HG03457 (cell line): Measurements from ENCODE around the gene SPIRE1.

Source experiments
- ATAC-seq: cut with Tn5 transposase; IDR thresholded peaks from one replicate; pipeline ENCODE4 v1.9.1; 2021; ENCODE audit warnings: moderate number of reproducible peaks; ENCODE audit not compliant: unreplicated experiment

Gene SPIRE1

DNA sequence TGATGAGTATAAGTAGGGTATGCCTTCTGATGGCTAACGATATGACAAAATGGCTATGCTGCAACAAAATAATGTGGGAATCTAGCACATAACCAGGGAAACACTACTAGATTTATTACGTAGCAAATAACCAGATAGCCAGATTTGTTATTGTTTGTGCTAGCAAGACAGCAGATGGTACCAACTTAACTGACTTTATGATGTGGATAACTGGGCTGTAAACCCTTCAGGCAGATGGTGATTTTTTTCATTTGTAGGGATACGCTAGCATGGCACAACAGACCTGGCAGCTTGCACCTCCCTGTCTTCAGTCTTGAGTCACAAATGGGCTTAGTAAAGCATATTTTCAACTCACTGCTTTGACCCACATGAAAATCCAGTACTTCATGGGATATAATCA, 201.5 kb downstream of the SPIRE1 start:
- no peak for ATAC-seq

DNA sequence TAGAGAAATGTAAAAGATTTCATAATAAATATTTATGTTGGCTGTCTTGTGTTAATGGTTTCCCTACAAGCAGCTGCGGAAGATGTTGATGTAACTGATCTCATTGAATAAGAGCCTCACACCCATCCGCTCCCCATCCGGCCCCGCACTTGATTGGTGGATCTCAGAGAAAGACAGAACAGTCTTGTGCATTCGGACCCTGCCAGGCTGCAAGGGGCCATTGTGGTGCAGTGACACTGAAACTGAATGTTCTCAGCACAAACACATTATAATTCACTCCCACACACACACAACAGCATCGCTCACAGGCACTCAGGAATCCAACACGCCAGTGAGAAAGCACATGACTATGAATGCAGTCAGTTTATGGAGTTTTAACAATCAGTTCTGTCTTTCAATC, 202.4 kb downstream of the SPIRE1 start:
- no peak for ATAC-seq

DNA sequence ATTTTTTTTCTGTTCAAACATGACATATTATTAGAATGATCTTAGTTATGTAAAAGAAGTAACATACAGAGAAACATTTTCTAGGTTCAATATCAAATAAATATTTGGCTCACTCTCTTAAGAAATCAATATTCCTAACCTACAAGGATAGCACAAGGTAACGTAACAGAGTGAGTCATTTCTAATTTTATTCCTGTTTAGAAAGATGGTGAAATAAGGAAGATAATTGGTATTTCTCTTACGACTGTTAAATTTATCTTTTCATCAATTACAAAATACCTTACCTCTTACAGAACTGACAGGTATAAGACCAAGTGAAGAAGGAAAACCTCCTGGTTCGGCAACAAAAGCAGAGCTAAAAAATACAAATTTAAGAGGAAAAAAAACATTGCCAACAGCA, 205.1 kb downstream of the SPIRE1 start:
- no peak for ATAC-seq

DNA sequence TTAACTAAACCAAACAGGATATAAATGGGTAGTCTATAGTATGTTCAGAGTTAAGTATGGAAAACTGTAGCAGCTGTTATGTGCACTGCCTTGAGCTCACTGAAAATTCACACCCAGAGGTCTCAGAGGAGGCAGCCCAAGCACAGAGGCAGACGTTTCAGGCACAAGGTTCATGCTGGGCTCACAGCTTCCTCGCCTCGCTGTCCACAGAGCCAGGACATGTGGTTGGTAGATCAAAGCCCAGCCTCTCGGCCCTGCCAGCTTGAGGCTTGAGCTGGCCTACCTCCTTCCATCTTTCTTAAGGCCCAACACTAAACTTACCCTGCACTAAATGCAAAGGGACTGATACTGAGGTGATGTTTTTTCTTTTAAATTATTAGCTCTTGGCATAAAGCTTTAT, 206.5 kb downstream of the SPIRE1 start:
- no peak for ATAC-seq

DNA sequence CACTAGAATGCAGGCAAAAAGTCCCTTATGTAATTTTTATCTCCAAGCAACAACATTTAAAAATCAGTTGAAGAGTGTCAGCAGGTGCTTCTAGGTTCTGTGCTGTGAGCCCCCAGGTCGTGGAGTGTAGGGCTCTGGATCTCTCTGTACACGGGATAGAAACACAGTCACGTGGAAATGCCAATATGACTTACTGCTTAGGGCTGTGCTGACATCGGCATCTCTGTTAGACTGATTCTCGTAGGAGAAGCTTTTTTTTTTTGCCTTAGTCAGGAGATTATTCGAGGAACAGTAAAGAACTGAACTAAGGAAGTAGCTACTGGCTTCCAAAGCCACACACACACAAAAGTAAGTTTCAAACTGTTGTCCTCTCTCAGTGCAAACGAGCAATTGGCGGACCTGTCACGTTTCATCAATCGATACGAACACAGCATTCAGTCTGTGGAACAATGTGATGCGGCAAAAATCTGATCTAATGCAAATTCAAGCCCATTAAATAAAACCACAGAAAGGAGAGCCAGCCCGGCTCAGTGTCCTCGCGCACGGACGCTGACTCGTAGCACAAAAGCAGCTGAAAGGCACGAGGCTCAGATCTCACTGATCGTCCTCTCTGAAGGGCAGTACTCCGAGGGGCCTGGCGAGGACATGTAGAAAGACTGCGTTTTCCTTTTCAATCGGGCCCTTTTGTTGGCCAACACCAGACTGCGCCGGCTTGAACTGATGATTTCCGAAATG, 208.7 kb downstream of the SPIRE1 start:
- ATAC-seq, result no peak

DNA sequence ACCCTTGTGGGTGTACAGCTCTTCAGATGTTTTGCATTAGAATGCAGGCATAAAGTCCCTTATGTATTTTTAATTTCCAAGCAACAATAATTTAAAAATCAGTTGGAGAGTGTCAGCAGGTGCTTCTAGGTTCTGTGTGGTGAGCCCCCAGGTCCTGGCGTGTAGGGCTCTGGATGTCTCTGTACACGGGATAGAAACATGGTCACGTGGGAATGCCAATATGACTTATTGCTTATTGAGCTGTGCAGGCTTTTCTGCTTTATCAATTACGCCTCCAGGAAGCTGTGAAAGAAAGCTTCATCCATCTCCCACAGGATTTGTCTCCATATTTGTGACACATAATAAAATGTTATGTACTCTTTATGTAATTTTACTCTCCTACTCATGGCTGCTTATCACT, 212.4 kb downstream of the SPIRE1 start:
- ATAC-seq, result no peak

DNA sequence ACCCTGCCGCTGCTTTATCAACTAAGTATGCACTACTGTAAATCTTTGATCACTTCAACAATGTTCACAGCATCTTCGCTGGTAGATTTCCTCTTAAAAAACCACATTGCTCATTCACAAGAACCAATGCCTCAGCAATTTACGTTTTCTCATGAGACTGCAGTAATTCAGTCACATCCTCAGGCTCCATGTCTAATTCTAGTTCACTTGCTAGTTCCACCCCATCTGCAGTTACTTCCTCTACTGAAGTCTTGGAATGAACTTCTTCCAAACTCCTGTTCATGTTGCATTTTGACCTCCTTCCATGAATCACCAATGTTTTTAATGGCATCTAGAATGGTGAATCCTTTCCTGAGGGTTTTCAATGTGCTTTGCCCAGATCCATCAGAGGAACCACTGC, 214.4 kb downstream of the SPIRE1 start:
- no peak for ATAC-seq

DNA sequence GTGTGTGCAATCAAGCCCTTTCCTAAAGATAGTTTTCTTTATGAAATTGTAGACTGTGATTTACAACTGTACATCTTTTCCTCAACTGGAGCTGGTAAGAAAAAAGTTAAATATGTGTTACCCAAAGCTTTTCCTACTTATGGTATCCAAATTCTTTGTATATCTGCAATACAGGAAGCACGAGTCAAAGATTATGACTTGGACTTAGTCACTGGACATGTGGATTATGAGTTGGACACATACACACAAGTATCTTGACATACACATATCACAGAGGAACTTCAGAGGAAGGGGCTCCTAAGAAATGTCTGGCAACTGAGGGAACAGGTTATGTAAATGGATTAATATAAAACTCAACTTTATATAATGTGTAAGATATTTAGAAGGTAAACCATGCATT, 215.0 kb downstream of the SPIRE1 start:
- no peak for ATAC-seq

DNA sequence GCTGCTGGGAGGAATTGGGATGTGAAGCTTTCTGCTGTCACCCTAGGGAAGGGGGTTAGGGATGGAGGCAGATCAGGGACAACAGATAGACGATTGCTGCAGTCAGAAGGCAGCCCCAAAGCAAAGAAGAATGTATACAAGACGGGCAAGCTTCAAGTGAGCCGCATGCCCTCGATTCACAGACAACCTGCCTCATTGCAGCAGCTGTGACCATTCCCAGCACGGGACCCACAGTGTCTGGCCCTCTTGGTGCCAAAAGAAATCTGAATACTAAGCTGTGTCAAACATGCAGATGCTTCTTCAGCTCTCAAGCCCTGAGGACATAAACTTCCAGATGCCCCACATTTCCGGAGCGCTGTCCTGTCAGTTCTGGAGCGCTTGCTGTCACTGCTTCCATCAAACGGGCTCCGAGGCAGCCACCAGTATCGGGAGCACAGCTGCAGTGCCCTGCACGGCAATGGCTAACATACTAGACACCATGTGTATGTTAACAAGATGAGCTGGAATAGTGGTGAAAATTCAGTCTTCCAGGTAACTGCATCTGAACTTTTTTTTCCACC, 216.4 kb downstream of the SPIRE1 start:
- ATAC-seq, result no peak

DNA sequence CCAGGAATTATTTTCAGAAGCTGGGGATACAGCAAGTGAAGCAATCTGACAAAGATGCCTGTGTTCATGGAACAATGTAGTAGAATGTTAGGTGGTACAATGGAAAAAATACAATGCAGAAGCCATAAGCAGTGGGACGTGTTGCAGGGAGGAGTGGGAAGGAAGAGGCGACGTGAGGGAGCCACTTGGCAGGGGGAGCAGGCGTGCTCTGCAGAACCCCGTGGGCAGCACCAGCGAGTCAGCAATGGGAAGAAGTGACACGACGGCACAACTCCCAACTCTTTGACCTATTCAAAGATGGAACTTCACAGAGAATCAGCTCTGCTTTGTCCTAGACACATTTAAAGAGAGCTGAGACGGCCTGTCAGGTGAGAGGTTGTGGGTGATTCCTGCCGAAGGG, 219.7 kb downstream of the SPIRE1 start:
- ATAC-seq, result no peak

DNA sequence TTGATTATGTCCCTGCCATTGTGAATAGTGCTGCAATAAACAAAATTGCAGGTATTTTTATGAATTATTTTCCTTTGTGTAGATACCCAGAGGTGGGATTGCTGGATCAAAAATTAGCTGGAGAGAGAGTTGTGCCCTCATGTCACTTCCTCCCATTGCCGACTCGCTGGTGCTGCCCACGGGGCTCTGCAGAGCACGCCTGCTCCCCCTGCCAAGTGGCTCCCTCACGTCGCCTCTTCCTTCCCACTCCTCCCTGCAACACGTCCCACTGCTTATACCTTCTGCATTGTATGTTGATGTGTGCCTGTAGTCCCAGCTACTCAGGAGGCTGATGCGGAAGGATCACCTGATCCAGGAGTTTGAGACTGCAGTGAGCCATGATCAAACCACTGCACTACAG, 222.0 kb downstream of the SPIRE1 start:
- no peak for ATAC-seq

DNA sequence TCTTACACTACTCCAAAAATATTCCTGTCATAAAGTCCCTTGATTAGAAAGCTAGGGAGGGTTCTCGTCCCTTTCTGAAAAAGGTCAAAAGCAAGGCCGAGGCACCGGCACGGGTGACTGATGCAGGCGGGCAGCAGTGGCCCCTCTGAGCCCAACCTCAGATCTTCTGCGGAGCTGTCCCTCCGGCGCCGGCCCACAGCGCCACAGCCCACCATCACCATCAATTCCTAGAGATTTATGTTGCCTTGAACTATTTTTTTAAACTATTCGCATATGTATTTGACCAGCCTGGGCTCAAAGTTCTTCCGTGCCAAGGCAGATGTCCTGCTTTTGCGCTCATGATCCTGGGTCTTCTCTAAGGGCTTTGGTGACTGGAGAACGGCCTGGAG, 223.4 kb downstream of the SPIRE1 start:
- no peak for ATAC-seq

DNA sequence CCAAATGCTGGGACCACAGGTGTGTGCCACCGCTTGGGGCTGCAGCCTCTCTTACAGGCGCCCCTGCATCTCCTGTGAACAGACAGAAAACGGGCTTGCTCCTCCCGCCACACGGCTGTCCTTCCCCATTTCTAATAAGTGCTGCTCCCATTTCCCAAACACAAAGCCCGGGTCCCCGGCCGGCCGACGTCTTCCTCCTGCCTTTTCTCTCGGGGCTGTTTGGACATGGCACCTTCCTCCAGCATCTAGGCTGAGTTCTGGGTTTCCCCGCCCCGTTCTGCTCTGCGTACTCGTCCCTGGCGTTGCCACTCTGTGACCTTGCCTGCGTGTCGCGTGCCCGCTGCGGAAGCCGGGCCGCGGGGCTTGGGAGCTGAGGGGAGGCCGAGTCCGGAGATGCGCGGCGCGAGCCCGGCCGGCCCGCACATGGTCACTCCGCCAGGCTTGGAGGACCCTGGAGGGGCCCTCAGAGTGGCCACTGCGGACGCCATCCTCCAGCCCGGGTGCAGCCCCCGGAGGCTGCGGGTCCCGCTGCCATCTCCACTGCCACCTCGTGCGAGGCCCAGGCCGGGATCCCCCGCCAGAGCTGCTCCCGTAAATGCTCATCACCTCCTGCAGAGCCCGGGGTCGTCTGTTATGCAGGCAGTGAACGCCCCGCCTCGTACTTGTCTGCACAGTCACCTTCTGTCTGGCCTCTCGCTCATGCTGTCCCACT, 223.9 kb downstream of the SPIRE1 start:
- ATAC-seq, result no peak

DNA sequence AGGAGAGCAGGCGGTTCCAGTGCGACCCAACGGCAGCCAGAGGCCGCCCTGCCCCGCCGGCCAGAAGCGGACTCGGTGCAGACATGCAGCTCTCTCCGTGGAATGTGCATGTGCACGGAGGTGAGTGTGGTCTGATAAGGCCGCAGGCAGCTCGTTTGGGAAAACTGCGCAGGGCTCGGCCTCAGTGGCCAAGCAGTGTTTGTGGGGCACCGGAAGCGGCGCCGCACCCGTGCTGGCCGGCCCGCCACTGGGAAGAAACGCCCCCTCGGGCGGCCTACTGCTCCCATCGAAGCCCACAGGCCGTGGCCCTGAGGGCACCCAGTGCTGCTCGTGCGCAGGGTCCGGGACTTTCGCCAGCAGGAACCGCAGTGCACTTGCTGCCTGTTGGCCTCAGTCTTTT, 225.0 kb downstream of the SPIRE1 start:
- ATAC-seq, result no peak

DNA sequence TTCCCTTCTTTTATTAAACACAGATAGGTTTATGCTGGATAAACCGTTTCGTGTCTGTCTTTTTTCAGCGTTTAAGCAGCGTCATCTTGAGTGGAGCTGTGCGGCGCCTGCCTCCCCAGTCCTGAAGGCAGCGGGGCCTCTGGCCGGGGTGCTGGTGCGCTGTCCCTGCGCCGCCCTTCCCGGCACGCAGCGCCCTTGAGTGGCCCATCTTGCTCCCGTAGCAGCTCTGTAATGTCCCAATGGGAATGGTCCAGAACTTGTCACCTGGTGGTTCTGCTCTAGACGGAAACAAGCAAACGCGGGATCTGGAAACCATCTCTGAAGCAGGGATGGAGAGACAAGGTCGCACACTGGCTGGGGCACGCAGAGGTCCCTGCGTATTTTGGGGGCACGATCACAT, 225.7 kb downstream of the SPIRE1 start:
- no peak for ATAC-seq

DNA sequence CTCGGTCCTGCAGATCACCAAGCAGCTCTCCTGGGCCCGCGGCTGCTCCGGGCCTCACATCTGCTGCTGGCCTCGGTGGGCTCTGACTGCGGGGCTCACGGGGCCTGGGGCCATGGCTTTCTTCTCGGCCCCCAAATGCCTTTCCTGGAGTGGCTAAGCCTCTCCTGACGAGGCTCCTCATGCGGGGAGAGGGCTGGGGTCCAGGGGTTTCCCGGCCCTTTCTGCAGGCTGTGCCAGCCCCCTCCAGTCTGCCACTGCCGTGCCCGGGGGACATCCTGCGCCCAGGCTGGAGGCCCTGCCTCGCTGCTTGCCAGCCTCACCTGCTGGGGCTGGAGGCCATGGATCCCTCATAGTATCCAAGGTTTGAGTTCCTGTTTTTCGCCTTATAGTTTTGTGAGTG, 226.3 kb downstream of the SPIRE1 start:
- ATAC-seq, result no peak

DNA sequence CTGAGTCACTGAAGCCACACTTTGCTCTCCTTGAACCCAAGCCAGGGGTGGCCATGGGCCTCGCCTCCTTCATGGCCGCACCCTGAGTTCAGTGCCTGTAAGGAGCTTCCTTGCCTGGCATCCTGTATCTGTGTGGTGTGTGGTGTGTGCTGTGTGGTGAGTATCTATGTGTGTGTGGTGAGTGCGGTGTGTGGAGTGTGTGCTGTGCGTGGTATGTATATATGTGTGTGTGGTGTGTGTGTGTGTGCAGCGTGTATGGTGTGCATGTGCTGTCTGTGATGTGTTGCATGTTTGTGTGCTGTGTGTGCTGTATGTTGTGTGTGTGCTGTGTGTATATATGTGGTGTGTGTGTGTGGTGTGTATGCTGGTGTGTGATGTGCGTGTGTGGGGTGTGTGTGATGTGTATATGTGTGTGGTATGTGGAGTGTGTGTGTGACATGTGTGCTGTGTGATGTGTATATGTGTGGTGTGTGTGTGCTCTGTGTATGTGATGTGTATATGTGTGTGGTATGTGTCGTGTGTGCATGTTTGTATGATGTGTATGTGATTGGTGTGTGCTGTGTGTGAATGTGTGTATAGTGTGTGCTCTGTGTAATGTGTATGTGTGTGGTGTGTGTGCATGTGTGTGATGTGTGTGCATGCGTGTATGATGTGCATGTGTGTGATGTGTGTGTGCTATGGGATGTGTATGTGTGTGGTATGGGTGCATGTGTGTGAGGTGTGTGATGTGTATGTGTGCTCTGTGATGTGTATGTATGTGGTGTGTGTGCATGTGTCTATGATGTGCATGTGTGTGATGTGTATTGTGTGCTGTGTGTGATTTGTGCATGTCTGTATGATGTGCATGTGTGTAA, 227.5 kb downstream of the SPIRE1 start:
- ATAC-seq, result no peak

DNA sequence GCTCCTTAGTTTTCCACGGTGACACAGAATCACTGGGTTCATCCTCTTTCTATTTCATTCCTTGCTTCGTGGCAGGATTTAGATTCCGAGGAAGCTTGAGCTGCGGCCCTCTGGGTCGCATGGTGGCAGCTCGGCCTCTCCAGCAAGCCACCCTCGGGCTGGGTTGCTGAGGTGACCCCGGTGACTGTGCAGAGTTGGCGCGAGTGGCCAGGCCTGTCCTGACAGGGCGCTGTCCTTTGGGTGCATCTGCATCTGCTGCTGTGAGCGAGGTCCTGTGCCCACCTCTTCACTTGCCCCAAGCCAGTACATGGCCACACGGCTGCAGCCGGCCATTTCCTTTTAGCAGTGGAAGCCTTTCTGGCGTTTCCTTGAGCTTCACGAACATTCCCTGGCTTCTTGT, 228.4 kb downstream of the SPIRE1 start:
- ATAC-seq, result no peak

DNA sequence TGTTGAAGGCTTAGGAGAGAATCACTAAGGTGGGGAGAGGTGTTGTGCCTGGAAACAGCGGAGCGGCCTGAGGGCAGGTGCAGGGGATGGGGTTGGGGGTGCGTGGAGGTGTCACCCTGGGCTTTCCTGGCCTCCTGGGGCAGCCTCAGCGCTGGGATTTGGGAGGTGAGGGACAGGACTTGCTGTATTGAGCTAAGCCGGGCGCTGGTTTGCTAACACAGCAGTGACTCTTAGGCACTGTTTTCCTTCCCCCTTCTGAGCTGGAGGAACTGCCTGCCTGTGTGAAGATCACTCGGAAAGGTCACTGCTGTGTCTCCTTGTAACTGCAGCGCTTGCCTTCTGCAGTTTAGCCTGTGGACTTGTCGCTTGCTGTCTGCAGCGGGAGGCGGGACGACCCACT, 229.0 kb downstream of the SPIRE1 start:
- ATAC-seq, result no peak

DNA sequence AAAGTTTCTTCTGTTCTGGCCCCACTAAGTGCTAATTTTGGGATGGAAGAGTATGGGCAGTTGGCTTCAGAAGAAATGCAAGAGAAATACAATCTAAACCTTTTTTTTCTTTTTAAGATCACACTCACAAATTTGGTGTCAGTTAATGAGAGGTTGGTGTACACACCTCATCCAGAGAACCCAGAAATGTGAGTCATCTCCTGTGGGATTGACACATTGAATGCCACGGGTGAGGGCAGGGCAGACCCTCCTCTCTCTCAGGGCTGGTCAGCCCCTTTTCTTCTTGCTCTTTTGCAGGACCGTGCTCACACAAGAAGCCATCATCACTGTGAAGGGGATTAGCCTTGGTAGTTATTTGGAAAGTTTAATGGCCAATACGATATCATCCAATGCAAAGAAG, 231.0 kb downstream of the SPIRE1 start:
- ATAC-seq, result no peak

DNA sequence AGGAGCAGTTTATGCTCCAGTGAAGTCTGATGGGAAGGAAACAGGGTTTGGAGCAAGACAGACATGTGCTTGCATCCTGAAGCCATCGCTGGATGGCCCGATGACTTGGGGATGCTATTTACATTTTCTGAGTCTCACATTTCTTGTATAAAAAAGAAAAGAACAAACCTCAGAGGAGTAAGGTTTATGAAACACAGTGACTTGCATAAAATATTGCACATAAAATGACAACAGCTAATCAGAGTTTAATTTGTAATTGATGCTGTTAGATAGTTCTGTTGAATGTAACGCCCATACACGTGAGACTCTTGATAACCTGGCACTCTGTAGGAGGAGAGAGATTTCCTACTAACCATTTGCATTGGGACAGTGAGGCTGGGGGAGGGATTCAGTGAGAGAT, 233.7 kb downstream of the SPIRE1 start:
- ATAC-seq, result no peak

DNA sequence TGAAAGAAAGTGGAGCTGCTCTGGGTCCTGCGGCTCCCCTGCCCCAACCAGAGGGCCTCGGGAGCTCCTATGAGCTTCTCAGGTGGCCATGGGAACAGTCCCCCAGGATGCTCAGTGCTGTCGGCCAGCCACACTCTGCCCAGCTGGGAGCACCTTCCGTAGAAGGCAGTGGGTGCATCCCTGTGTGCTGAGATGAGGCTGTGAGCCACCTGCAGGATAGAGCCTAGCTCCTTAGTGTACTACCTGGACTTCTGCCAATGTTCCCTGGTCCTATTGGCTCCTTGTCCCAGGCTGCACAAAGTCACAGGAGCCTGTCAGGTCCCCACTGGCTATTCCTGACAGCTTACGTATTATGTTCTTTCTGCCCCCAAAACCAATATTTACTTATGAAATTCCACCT, 234.1 kb downstream of the SPIRE1 start:
- ATAC-seq, result no peak
